GM12891 (cell line): ENCODE data around the gene TFF1.

Experiments used
- POLR2A ChIP-seq: IDR thresholded peaks from 2 replicates; pipeline ENCODE4 v1.6.1; 2011; ENCODE audit warnings: low read depth, low read length, control low read depth
- POLR2AphosphoS5 ChIP-seq: IDR thresholded peaks from 2 replicates; pipeline ENCODE4 v1.6.1; 2011; ENCODE audit warnings: low read depth, low read length, control low read depth
- SPI1 ChIP-seq: IDR thresholded peaks from 2 replicates; pipeline ENCODE4 v1.6.1; 2011; ENCODE audit warnings: low read depth, low read length, control low read depth

DNA sequence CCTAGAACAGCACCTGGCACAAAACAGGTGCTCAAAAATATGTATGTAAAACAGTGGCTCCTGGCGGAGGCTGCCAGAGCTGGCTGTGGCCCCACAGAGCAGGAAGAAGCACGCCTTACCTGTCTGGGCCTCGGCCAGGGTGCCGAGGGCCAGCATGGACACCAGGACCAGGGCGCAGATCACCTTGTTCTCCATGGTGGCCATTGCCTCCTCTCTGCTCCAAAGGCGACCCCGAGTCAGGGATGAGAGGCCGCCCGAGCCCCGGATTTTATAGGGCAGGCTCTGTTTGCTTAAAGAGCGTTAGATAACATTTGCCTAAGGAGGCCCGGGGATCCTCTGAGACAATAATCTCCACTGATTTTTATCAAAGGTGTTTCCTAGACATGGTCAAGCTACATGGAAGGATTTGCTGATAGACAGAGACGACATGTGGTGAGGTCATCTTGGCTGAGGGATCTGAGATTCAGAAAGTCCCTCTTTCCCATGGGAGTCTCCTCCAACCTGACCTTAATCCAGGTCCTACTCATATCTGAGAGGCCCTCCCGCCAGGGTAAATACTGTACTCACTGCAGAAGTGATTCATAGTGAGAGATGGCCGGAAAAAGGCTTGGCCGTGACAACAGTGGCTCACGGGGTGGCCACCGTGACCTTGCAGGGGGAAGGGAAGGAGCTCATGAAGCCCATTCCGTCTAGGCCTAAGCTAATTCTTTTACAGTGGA, at the start of gene TFF1:
- TF ChIP-seq POLR2A (no peak), POLR2AphosphoS5 (no peak), SPI1 (no peak)
